HG02678 (cell line): Measurements from ENCODE around the gene NIM1K.
"Not testable (repeated sequence)": the region's sequence is repeated elsewhere in the genome, so short reads cannot be mapped to it uniquely, and the experiment has no call there.

Experiments used
- ATAC-seq: cut with Tn5 transposase; IDR thresholded peaks from one replicate; pipeline ENCODE4 v1.9.1; 2021; ENCODE audit warnings: mild to moderate bottlenecking, moderate library complexity; ENCODE audit not compliant: unreplicated experiment

The NIM1K gene

DNA sequence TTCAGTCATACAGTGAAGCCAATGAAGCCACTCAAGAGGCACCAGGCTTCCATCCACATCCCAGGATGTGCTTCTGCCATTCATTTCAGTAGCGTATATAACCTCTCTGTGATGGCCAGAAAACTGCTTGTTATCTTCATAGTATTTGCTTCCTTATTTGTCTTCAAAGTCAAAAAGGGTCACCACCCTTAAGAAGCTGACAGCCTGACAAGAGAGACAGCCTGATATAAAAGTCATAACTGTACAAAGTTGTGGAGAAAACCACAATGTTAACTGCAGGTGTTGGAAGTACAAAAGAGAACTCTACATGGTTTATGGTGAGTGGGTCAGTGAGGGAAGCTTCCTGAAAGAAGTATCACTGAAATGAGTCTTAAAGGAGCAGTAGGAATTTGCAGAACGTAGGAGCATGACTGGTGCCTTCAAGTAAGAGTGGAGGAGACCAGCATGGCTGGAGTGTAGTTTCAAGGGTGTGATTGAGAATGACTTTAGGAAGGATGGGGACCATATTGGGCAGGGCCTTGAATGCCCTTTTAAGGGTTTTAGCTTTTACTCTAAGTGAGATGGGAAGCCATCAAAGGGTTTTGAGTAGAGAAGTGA lies 33.7 kb downstream of the NIM1K start:
- no peak for ATAC-seq

DNA sequence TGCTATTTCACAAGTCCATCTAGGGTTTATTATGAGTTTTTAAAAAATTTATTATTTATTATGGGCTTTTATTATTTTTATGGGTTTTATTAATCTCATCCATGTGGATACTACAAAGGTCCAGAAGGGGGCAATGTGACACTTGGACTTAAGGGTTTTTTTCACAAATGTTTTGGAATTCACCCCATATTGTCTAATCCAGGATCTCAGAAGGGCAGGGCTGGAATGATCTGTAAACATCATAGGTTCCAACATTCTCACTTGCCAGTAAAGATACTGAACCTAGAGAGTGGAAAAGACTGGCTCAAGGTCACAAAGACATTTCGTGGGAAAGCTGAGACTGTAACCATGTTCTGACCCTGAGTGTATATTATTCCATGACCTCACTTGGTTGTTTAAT lies 35.6 kb downstream of the NIM1K start:
- no peak for ATAC-seq

DNA sequence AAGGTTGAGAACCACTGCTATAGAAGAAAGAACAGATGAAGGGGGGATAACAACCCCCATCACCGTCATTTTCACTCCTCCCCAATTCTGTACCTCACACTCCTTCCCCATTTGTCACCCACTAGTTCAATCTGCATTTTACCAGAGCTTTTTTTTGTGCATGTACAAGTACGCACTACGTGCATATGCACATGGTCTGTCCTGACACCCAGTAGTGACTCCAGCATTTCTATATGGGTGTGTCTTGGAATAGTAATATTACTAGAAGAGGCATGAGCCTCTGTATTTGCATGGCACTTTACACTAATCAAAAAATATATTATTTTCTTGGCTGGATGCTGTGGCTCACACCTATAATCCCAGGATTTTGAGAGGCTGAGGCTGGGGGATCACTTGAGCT lies 38.7 kb downstream of the NIM1K start:
- ATAC-seq = no peak

DNA sequence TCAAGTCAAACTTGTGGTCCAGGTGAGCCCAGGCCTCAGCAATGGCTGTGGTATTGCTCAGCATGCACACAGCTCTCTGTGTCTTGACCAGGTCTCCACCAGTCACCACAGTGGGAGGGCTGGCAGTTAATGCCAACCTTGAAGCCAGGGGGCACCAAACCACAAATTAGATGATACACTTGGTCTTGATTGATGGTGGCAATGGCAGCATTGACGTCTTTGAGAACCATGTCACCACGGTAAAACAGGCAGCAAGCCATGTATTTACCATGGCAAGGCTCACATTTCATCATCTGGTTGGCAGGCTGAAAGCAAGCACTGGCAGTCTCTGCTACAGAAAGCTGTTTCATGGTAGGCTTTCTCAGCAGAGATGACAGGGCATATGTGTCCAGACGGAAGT lies 40.0 kb downstream of the NIM1K start:
- no peak for ATAC-seq

DNA sequence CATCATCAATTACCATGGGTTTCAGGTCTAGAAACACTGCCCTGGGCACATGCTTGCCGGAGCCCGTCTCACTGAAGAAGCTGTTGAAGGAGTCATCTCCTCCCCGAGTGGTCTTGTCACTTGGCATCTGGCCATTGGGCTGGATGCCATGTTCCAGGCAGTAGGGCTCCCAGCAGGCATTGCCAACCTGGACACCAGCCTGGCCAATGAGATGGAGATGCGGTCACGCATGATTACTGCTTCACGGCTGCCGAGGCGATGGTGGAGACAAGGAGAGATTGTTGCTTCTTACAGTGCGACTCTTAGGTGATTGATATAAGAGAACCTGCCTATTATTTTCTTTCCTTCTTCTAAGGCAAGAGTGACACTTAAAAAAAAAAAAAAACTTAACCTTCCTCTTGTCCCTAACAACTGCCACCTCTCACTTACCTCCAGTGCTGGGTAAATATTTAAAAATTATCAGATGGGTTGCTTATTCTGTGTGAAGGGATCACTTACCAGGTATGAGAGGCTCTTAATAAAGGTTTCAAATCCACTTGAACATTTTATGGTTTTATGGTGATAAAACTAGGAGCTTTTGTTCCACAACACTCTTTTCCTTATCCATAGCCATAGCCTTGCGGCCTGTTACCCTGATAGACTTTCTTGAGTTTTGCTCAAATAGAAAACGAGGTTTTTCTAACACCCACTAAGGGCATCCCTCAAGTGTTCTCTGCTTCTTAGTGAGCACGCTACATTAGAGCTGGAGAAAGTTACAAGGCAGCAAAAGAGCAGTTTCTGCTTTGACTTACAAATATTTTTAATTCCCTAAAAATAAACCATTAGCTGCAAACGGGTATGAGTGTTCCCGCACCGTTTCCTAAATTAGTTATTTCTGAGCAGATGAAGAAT lies 41.2 kb downstream of the NIM1K start:
- ATAC-seq = no peak

DNA sequence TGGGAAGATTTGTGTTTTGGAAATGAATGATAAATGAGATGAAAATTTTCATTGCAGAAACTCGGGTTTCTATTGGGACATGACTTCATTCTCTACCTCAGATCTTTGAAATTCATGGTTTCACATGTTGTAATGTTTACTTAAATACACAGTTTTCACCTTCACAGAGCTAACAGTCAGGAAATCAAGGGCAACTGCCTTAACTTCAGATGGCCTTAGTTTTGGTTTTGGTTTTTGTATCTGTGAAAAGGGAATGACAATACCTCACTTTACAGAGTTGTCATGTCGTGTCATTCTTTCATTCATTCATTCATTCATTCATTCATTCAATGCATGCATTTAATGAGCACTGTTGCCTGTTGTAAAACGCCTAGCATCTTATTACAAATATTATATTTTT lies 41.9 kb downstream of the NIM1K start:
- ATAC-seq = peak; percentile 66

DNA sequence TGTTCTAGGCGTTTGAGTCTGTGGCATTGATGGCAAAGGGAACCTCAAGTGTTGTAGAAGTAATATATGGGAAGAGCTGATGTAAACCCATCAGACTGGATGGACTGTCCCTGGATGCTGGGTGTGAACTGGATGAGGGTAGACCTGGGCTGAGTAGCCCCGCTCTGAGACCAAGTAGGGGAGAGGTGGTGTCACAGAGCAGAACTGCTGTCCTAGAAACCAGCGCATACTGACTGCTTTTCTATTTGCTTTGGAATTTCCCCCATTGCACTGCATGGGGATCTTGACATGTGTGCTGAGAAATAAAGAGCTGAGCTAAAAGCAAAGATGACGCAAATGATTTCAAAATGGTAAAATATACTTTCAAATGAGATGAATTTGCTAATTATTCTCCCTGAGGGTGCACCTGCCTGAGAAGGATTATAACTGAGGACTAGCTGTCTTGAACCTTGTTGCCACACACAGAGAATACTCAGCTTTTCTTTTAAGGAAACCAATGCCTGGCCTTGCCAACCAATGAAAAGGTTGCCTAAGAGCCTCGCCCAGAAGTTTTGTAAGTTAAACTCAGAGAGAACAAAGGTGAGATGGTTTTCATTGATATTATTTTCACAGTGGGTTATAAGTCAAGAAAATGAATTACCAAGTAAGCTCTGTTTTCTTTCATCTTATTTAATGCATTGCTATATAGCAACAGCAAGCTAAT lies 44.8 kb downstream of the NIM1K start:
- ATAC-seq = no peak

DNA sequence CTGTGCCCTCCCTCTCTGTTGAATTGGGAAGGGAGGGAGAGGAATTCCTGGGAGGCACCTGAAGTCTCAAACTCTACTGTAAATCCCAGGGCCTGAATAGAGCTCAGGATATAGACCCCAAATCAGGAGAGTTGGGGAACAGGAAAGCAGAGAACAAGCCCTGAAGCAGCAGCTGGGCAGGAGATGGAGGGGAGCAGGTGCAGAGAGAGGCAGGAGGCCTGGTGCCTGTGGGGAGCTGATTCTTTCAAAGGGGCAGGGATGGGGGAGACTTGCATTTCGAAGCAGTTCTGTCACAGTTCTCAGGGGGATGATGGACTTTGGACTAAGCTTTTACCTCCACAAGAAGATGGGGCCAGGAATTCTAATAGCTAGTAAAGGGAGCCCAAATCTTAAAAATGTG lies 50.2 kb downstream of the NIM1K start:
- no peak for ATAC-seq

DNA sequence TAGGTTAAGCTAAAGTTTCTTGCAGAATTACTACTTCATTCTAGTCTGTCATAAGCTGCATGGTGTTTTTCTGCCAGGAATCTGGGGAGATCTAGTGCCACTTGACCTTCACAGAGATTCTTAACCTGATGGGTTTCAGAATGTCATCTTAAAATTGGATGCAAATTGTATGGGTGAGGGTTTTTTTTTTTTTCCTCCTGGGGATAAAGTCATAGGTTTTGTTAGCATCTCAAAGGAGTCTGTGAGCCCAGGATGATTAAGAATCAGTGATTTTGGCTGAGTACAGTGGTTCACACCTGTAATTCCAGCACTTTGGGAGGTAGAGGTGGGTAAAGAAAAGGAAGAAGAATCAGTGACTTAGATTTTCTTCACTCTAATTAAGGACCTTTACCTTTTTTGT lies 51.2 kb downstream of the NIM1K start:
- ATAC-seq = no peak

DNA sequence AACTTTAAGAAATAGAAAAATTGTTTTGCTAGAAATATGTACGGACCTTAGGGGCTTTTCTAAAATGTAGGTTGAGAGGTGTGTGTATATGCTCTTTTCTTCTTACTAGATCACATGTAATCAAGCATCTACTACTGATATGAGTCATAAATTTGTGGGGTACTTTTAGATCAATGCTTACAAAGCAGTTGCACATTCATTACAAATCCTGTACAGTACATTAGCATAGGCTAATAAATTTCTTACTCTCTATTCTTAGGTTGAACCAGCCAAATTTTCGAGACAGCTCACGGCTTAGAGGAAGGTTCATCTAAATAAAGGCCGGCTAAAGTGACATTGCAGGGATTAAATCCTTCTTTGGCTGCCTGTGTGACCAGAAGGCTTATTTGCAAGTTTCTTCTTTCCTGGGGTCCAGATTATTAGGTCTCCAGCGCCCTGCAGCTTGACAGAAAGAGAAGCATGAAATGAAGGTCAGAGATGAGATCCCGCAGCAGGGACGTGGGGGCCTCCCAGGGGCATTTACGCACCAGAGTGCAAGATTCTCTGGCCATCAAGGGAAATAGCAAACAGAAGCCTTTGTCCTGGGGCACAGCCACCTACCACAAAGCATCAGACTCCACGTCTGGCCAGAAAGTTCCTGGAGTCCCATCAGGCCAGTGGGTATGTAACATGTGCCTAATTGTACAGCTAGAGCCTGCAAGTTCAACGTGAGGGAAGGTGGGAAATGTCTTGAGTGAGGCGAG lies 53.0 kb downstream of the NIM1K start:
- peak; percentile 62 for ATAC-seq

DNA sequence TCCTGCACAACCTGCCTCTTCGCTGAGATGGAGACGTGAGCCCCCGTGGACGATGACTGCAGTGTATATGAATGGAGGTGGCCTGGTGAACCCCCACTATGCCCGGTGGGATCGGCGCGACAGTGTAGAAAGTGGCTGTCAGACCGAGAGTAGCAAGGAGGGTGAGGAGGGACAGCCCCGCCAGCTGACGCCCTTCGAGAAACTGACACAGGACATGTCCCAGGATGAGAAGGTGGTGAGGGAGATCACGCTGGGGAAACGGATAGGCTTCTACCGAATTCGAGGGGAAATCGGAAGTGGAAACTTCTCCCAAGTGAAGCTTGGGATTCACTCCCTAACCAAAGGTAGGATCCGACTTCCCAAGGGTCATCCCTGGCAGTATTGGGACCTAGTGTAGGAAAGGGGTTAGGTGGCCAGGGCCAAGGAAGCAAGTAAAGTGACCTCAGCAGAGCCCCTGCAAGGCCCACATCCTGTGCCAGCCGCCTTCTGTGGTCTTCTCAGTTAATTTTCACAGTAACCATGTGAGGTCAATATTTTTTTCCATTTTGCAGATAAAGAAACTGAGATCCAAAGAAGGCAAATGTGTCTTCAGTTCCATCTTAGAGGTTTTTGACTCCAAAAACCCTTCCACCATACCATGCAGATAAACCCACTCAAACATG lies 53.8 kb downstream of the NIM1K start:
- peak; percentile 59 for ATAC-seq

DNA sequence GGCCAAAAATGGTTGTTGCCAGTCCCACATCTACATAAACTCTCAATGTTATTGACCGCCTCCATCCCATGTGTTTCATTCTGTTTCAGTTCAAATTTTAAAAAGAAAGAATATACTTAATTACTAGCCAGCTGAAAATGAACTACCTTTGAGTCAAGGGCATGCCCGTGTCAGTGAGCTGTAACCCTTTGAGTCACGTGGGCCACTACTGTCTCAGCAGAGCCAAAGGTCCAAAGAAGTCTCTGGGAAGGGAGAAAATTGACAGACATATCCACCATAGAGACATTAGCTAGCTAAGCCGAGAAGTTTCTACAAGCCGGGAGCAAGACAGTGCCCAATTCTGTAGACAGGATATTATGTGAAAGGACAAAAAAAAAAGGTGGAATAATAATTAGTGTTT lies 59.7 kb downstream of the NIM1K start:
- no peak for ATAC-seq

DNA sequence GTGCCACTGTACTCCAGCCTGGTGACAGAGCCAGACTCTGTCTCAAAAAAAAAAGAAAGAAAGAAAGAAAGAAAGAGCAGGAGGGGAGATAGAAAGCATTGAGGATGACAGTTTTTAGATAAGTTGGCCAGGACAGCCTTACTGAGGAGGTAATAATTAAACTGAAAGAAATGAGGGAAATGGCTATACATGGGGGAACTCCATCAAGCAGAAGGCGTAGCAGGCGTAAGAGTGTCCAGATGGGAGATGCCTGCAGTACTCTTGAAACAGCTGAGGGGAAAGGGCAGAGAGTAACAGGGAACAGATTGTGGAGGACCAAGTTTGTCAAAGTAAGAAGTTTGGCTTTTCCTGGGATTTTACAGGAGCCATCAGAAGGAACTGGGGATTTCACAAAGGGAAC lies 63.7 kb downstream of the NIM1K start:
- peak; percentile 71 for ATAC-seq

DNA sequence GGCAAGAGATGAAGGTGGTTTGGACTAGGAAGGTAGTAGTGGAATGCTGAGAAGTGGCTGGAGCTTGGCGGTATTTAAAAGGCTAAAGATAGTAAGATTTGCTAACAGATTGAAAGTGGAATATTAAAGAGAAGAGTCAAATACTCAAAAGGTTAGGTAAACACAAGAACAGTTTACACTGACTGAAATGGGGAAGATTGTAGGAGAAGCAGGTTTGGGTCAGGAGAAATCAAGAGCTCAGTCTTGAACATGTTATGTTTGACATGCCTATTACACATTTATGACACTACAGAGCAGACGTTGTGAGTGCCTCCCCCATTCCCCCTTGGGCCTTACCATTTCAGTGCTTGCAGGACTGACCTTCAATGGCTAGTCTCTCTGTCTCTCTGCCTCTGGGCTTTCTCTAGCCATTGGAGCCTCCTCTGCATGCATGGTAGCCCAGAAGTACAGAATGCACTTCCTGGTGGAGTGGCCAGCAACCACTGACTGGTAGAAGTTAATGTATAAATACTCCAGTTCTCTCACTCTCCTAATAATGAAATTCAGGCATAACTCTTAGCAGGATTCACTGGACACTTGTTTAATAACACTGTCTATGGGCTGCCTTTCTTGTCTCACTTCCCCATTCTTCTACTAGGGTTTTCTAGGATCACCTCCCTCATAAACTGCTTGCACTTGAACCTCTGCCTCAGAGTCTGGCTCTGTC lies 64.4 kb downstream of the NIM1K start:
- no peak for ATAC-seq

DNA sequence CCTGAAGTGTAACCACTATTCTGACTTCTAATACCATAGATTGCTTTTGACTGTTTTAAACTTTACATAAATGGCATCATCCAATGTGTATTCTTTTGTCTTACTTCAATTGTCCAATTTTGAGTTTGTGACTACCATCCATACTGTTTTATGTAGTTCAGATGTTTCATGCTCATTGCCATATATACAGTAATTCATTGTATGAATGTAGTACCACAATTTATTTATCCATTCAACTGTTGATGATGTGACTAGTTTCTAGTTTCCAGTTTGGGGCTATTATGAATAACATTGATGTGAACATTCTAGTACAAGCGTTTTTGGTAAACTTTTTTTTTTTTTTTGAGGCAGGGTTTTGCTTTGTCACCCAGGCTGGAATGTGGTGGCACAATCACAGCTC lies 66.1 kb downstream of the NIM1K start:
- no peak for ATAC-seq

DNA sequence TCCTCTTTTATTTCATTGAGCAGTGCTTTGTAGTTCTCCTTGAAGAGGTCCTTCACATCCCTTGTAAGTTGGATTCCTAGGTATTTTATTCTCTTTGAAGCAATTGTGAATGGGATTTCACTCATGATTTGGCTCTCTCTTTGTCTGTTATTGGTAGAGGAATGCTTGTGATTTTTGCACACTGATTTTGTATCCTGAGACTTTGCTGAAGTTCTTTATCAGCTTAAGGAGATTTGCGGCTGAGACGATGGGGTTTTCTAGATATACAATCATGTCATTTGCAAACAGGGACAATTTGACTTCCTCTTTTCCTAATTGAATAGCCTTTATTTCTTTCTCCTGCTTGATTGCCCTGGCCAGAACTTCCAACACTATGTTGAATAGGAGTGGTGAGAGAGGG lies 70.2 kb downstream of the NIM1K start:
- ATAC-seq = not testable (repeated sequence)

DNA sequence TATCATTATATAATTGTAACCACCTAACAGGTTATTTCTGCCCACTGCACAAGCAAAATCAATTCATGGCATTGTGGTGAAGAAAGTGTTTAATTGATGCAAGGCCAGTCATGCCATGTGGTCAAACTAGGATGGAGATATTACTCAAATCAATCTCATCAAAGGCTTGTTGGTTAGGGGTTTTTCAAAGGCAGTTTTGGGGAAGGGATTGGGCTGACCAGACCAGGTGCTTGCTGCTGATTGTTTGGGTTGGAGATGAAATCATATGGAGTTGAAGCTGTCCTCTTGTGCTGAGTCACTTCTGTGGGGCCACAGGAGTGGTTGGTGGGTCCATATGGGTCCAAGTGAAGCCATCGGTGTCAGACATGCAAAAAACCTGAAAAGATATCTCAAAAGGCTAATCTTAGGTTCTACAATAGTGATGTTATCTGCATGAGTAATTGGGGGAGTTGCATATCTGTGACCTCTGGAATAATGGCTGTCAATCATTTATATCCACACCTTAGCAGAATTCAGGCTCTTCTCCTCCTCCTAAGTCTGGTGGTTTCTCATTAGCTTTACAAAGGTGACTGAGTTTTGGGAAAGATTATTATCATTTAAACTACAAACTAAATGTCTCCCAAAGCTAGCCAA lies 76.3 kb downstream of the NIM1K start:
- ATAC-seq = peak; percentile 92

DNA sequence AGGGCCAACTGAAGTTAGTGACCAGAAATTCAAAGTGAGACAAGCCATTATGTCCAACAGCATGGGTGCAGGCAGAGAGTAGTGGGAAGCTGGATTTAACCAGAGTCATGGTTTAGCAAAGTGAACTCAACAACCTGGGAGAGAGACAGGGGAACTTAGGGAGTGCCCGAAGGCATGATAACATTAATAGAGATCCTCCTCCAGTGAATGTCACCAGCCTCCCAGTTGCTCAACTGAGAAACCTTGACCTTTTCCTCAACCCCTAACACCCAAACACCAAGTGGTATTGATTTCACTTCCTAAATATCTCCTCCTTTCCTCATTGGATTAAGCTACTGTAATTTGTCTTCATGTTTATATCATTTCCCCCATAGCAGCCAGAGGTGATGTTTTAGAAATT lies 78.6 kb downstream of the NIM1K start:
- no peak for ATAC-seq

DNA sequence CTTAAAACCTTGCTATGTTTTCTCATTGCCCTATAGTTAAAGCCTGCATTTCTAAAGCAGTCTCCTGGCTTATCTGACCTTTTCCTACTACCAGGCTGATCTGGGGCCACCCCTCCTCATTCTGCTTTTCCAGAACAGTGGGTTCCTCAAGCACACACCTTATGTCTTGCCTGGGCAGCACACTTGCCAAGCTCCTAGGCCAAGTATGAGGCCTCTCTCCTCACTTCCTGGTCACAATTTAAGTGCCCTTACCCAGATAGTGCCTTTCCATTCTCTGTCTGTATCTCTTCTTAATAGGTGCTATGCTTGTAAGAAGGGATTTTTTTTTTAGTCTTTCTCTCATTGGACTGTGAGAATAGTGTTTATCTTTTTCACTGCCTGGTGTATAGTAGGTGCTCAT lies 81.5 kb downstream of the NIM1K start:
- ATAC-seq = no peak
